ENCODE data around the gene NCAPG.
"Not testable (repeated sequence)": the region's sequence is repeated elsewhere in the genome, so short reads cannot be mapped to it uniquely, and the experiment has no call there.

NCAPG gene

DNA sequence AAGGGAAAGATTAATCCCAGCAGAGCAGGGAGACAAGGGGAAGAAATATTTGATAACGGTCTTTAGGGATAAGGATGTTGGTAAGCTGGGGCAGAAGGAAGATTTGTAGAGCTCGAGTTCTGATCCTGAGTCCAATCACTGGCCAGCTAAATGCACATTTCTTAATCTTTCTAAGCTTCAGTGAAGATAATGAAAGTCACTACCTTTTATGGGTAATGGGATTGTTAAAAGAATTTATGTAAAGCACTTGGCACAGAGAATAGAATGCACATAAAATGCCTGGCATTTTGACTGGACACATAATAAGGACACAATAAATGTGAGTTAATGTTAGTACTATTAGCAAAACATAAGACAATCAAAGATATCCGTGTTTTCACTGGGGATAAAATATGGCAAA lies 43.3 kb downstream of the NCAPG start:
- H3K4me3 ChIP-seq (ENCODE audit: low read depth, low read length) = no peak overlapping the region
- TF ChIP-seq, protein P1, sequence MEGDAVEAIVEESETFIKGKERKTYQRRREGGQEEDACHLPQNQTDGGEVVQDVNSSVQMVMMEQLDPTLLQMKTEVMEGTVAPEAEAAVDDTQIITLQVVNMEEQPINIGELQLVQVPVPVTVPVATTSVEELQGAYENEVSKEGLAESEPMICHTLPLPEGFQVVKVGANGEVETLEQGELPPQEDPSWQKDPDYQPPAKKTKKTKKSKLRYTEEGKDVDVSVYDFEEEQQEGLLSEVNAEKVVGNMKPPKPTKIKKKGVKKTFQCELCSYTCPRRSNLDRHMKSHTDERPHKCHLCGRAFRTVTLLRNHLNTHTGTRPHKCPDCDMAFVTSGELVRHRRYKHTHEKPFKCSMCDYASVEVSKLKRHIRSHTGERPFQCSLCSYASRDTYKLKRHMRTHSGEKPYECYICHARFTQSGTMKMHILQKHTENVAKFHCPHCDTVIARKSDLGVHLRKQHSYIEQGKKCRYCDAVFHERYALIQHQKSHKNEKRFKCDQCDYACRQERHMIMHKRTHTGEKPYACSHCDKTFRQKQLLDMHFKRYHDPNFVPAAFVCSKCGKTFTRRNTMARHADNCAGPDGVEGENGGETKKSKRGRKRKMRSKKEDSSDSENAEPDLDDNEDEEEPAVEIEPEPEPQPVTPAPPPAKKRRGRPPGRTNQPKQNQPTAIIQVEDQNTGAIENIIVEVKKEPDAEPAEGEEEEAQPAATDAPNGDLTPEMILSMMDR (IDR thresholded peaks at IDR 0.05; ENCODE audit: low read depth, low read length) = no peak

DNA sequence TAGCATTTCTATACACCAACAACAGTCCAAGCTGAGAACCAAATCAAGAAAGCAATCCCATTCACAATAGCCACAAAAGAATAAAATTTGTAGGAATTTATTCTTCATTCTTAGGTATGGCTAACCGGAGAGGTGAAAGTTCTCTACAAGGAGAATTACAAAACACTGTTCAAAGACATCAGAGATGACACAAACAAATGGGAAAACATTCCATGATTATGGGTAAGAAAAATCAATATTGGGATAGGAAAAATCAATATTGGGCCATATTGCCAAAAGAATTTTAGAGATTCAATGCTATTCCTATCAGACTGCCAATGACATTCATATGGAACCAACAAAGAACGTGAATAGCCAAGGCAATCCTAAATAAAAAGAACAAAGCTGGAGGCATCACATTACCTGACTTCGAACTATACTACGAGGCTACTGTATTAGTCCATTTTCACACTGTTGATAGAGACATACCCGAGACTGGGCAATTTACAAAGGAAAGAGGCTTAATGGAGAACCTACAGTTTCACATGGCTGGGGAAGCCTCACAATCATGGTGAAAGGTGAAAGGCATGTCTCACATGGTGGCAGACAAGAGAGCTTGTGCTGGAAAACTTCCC lies 49.1 kb downstream of the NCAPG start:
- TF ChIP-seq, protein P1 (IDR thresholded peaks at IDR 0.05; ENCODE audit: low read depth, low read length) = no peak

DNA sequence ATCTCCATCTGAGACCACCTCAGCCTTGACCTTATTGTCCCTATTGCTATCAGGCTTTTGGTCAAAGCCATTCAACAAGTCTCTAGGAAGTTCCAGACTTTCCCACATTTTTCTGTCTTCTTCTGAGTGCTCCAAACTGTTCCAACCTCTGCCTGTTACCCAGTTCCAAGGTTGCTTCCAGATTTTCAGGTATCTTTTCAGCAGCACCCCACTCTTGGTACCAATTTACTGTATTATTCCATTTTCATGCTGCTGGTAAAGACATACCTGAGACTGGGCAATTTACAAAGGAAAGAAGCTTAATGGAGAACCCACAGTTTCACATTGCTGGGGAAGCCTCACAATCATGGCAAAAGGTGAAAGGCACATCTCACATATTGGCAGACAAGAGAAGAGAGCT lies 51.1 kb downstream of the NCAPG start:
- not testable (repeated sequence) for H3K4me3 ChIP-seq (ENCODE audit: low read depth, low read length)

More for the DNA sequence above, 49.1 kb downstream of the NCAPG start:
- no peak overlapping the region for H3K4me3 ChIP-seq (ENCODE audit: low read depth, low read length)

DNA sequence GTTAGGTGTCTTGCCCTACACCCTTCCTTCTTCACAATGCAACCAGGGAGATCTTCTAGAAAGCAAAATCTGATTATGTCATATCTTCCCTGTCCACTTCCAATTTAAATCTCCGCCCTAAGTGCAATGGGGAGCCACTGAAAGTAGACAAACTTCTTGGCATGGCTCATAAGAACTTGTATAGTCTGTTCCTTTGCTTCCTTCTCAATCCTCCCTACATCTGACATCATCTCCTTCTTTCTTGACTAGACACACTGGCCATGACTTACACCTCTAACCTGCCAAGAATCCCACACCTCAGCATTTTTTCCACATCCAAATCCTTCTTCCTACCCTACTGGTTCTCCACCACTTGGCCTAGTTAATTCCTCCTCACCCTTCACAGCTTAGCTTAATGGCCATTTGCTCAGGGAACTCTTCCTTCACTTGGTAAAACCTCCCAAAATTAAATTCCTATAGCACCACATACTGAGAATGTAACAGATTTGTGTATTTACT lies 55.1 kb downstream of the NCAPG start:
- TF ChIP-seq, protein P1 (IDR thresholded peaks at IDR 0.05; ENCODE audit: low read depth, low read length) = no peak
- H3K4me3 ChIP-seq (ENCODE audit: low read depth, low read length) = no peak overlapping the region

DNA sequence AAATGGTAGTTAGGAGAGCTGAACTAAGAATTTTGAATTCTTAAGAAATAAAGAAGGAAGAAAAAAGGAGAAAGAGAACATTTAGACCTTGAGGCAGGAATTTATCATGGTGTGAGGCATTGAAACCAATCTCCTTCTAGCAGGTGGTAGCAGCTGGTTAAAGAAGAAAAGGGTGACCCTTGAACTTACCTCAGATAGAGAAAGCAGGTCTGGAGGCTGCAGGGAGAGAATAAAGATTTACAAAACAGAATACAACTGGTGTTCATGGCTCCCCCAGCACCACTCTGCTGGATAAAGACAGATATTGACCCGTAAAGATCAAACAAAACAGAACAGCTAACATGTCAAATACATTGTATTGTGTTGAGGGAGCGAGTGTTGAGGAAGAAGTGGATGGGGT lies 56.0 kb downstream of the NCAPG start:
- TF ChIP-seq, protein P1 (IDR thresholded peaks at IDR 0.05; ENCODE audit: low read depth, low read length) = no peak
- H3K4me3 ChIP-seq (ENCODE audit: low read depth, low read length) = no peak overlapping the region

DNA sequence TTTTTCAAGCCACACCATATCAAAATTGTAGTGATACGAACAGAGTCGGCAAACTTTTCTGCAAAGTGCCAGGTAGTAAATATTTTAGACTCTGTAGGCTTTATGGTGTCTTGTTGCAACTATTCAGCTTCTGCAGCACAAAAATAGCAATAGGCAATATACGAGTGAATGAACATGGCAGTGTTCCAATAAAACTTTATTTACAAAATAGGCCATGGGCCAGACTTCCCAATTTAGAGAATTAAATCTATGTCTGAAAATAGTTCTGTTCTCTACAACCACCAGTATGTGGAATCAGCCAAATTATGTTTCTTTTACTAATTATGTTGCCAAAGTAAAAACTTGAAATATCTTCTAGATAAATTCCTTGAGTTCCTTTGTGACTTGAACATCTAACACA lies 56.5 kb downstream of the NCAPG start:
- TF ChIP-seq, protein P1 (IDR thresholded peaks at IDR 0.05; ENCODE audit: low read depth, low read length) = no peak
- no peak overlapping the region for H3K4me3 ChIP-seq (ENCODE audit: low read depth, low read length)

DNA sequence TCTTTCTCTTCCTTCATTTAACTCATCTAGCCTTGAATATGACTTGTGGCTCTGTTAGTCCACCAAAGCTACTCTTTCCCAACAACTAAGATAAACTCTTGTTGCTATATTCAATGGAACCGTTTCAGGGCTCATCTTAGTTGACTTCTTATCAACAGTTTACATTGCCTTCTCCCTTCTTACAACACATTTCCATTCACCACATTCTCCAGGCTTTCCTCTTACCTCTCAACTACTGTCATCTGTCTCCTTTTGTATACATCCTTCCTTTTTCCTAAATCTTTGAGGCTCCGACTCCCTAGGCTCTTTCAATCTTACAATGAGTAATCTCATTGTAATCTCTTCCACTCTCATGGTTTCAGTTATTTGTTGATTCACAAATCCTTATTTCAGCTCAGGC lies 58.5 kb downstream of the NCAPG start:
- TF ChIP-seq, protein P1 (IDR thresholded peaks at IDR 0.05; ENCODE audit: low read depth, low read length) = no peak
- H3K4me3 ChIP-seq (ENCODE audit: low read depth, low read length) = no peak overlapping the region

Data from WI38 (cell line).